H1 (cell line): ENCODE measurements around the gene POMT2. TPM values are rescaled to one million over a fixed set of nuclear protein-coding genes. Genes with fewer than 3 reads are reported as not detected.

Experiments
- CTCF ChIA-PET: fragments of 300-600 bp; sonication (Branson Sonifier 250); formaldehyde crosslinking; loops from one replicate; lab custom pipeline; 2021; ENCODE audit not compliant: partially characterized antibody; lab: Charles Lee
- POLR2A ChIA-PET: fragments of 300-600 bp; sonication (Branson Sonifier 250); formaldehyde crosslinking; loops from one replicate; lab custom pipeline; 2021; ENCODE audit warnings: inconsistent platforms; ENCODE audit not compliant: partially characterized antibody; lab: Charles Lee
- DNase-seq, 2 experiments: peaks; one replicate each; pipeline versions ENCODE4 v3.0.0 to v3.0.0-alpha.2; 2010 to 2022; ENCODE audit warnings: low spot score in 2 of 2, low read depth in 1 of 2, mixed read lengths in 1 of 2
- FAIRE-seq: peaks from 2 replicates; lab custom pipeline; 2011; peaks lifted over from hg19 to GRCh38; lab: Jason Lieb, UNC
- H2AFZ ChIP-seq: 2 replicates; pipeline ENCODE4 v1.8.1; 2012; ENCODE audit warnings: low read length, inconsistent platforms
- H2AK5ac ChIP-seq: 2 replicates; pipeline ENCODE4 v1.6.1; 2013; ENCODE audit warnings: low read depth, low read length
- H2BK120ac ChIP-seq: replicated peaks from 2 replicates; pipeline ENCODE3; 2013; ENCODE audit warnings: low read depth, low read length, inconsistent platforms
- H2BK12ac ChIP-seq: 2 replicates; pipeline ENCODE4 v1.6.1; 2013; ENCODE audit warnings: low read depth, low read length
- H2BK15ac ChIP-seq: 2 replicates; pipeline ENCODE4 v1.6.1; 2013; ENCODE audit warnings: low read length
- H2BK20ac ChIP-seq: 2 replicates; pipeline ENCODE4 v1.6.1; 2013; ENCODE audit warnings: low read length
- H2BK5ac ChIP-seq: 2 replicates; pipeline ENCODE4 v1.6.1; 2013; ENCODE audit warnings: low read depth, low read length
- H3K14ac ChIP-seq: 2 replicates; pipeline ENCODE4 v1.6.1; 2013; ENCODE audit warnings: inconsistent platforms; ENCODE audit not compliant: insufficient read length
- H3K18ac ChIP-seq: 2 replicates; pipeline ENCODE4 v1.6.1; 2013; ENCODE audit warnings: low read length; ENCODE audit errors: extremely low read depth
- H3K23ac ChIP-seq: 2 replicates; pipeline ENCODE4 v1.6.1; 2013; ENCODE audit warnings: inconsistent platforms; ENCODE audit not compliant: insufficient read length
- H3K23me2 ChIP-seq: 2 replicates; pipeline ENCODE4 v1.6.1; 2013; ENCODE audit warnings: low read depth, low read length
- H3K27ac ChIP-seq: 2 replicates; pipeline ENCODE4 v1.6.1; 2011; ENCODE audit warnings: low read depth, low read length, inconsistent platforms
- H3K27me3 ChIP-seq, 4 experiments: replicated peaks in 1 of 4; 1 replicate in 1 of 4; 2 replicates in 3 of 4; pipeline versions ENCODE4 v1.6.1 to v1.8.1; 2011 to 2013; ENCODE audit warnings: low read length in 3 of 4, mild to moderate bottlenecking in 3 of 4, inconsistent platforms in 2 of 4, mixed read lengths in 2 of 4, moderate library complexity in 1 of 4; ENCODE audit not compliant: control insufficient read depth in 3 of 4, insufficient read depth in 3 of 4; ENCODE audit errors: extremely low read depth in 1 of 4
- H3K36me3 ChIP-seq, 4 experiments: 2 replicates each; pipeline versions ENCODE4 v1.6.1 to v1.8.1; 2011 to 2013; ENCODE audit warnings: mild to moderate bottlenecking in 4 of 4, low read length in 3 of 4, moderate library complexity in 2 of 4, control low read depth in 1 of 4, inconsistent platforms in 1 of 4; ENCODE audit not compliant: insufficient read depth in 4 of 4, control insufficient read depth in 2 of 4
- H3K4ac ChIP-seq: replicated peaks from 2 replicates; pipeline ENCODE3; 2013; ENCODE audit warnings: low read length, low read depth, mixed read lengths, inconsistent platforms; ENCODE audit not compliant: insufficient read length
- H3K4me1 ChIP-seq, 4 experiments: replicated peaks in 1 of 4; 1 replicate in 1 of 4; 2 replicates in 3 of 4; pipeline versions ENCODE4 v1.6.1 to v1.8.1; 2011 to 2013; ENCODE audit warnings: low read length in 3 of 4, inconsistent platforms in 2 of 4, mixed read lengths in 1 of 4; ENCODE audit not compliant: insufficient read depth in 4 of 4, control insufficient read depth in 3 of 4
- H3K4me2 ChIP-seq, 2 experiments: 2 replicates each; pipeline versions ENCODE4 v1.6.1 to v1.8.1; 2011 to 2013; ENCODE audit warnings: low read depth in 2 of 2, low read length in 2 of 2, control low read depth in 1 of 2, inconsistent platforms in 1 of 2, mild to moderate bottlenecking in 1 of 2; ENCODE audit not compliant: insufficient read depth in 1 of 2
- H3K4me3 ChIP-seq, 4 experiments: fragments of 200-600, 300-600 bp in 1 of 4; sonication (generic), shearing (Covaris generic), sonication (Bioruptor Twin) in 1 of 4; 2 replicates each; pipeline versions ENCODE4 v1.5.1 to v1.8.1; 2011 to 2016; ENCODE audit warnings: low read length in 4 of 4, low read depth in 3 of 4, control low read depth in 2 of 4, inconsistent platforms in 2 of 4, mild to moderate bottlenecking in 2 of 4, mixed read lengths in 1 of 4, moderate library complexity in 1 of 4; ENCODE audit not compliant: insufficient read depth in 2 of 4; ENCODE audit errors: extremely low read depth in 1 of 4
- H3K56ac ChIP-seq: replicated peaks from 2 replicates; pipeline ENCODE3; 2013; ENCODE audit warnings: low read depth, mild to moderate bottlenecking, mixed read lengths, low read length, inconsistent platforms; ENCODE audit not compliant: insufficient read length
- H3K79me1 ChIP-seq: 2 replicates; pipeline ENCODE4 v1.6.1; 2013; ENCODE audit warnings: low read depth, low read length, control low read depth
- H3K79me2 ChIP-seq, 2 experiments: 2 replicates each; pipeline versions ENCODE4 v1.6.1 to v1.8.1; 2012 to 2013; ENCODE audit warnings: low read length in 2 of 2, mild to moderate bottlenecking in 2 of 2, inconsistent platforms in 1 of 2; ENCODE audit not compliant: insufficient read depth in 2 of 2, control insufficient read depth in 1 of 2
- H3K9ac ChIP-seq, 4 experiments: replicated peaks in 1 of 4; 1 replicate in 1 of 4; 2 replicates in 3 of 4; pipeline versions ENCODE4 v1.6.1 to v1.8.1; 2011 to 2013; ENCODE audit warnings: low read depth in 3 of 4, low read length in 3 of 4, control low read depth in 2 of 4, mild to moderate bottlenecking in 2 of 4, moderate library complexity in 2 of 4, inconsistent platforms in 1 of 4; ENCODE audit errors: extremely low read depth in 1 of 4
- H3K9me3 ChIP-seq, 2 experiments: 2 replicates each; pipeline versions ENCODE4 v1.6.1 to v1.8.1; 2012 to 2013; ENCODE audit warnings: mild to moderate bottlenecking in 2 of 2, moderate library complexity in 2 of 2, control low read depth in 1 of 2, inconsistent platforms in 1 of 2, low read depth in 1 of 2, low read length in 1 of 2, mixed read lengths in 1 of 2; ENCODE audit not compliant: insufficient read depth in 2 of 2
- H4K20me1 ChIP-seq, 2 experiments: replicated peaks in 1 of 2; 2 replicates each; pipeline versions ENCODE3 to v1.8.1; 2011 to 2013; ENCODE audit warnings: inconsistent platforms in 2 of 2, low read length in 2 of 2, mild to moderate bottlenecking in 1 of 2; ENCODE audit not compliant: insufficient read depth in 2 of 2, control insufficient read depth in 1 of 2
- H4K5ac ChIP-seq: 2 replicates; pipeline ENCODE4 v1.6.1; 2013; ENCODE audit warnings: low read length, low read depth, mixed read lengths, inconsistent platforms; ENCODE audit not compliant: insufficient read length
- H4K8ac ChIP-seq: 2 replicates; pipeline ENCODE4 v1.8.0; 2013; ENCODE audit warnings: mild to moderate bottlenecking, moderate library complexity, low read length, inconsistent platforms; ENCODE audit not compliant: insufficient read depth; ENCODE audit errors: extremely low read depth
- H4K91ac ChIP-seq: replicated peaks from 2 replicates; pipeline ENCODE3; 2013; ENCODE audit warnings: low read length, mixed read lengths, inconsistent platforms; ENCODE audit not compliant: insufficient read length
- RBBP5 ChIP-seq: IDR thresholded peaks from 2 replicates; pipeline ENCODE4 v1.7.1; 2012; ENCODE audit warnings: low read depth, mild to moderate bottlenecking, inconsistent platforms, low read length, moderate library complexity, borderline replicate concordance
- TBP ChIP-seq: IDR thresholded peaks from 2 replicates; pipeline ENCODE4 v1.6.1; 2011; ENCODE audit warnings: low read depth, low read length, improper control_type of control experiment
- WGBS, 2 experiments: shearing (Covaris generic) in 1 of 2; methylation state at CpG; one replicate each; pipeline versions ENCODE4 v1.1.6 to v1.1.7; 2013 to 2015; ENCODE audit warnings: low lambda C conversion rate in 2 of 2, mixed read lengths in 2 of 2, inconsistent platforms in 1 of 2, low coverage in 1 of 2, missing lambda C conversion rate in 1 of 2; ENCODE audit not compliant: insufficient replicate concordance in 2 of 2, insufficient coverage in 1 of 2, insufficient read length in 1 of 2; ENCODE audit errors: extremely low coverage in 1 of 2, missing lambda C conversion rate in 1 of 2; 5-methylcytosine and 5-hydroxymethylcytosine counted together
- polyA plus RNA-seq, 7 experiments: library from polyadenylated mRNA; depleted of rRNA in 3 of 7; stranded (reverse) in 5 of 7; unstranded in 2 of 7; fragments of >200 nt in 5 of 7; fragments of 200-250 nt in 2 of 7; gene quantifications; 1 replicate in 5 of 7; 2 replicates in 1 of 7; 4 replicates in 1 of 7; pipeline versions ENCODE4 v1.2.1 to v1.2.3, GENCODE V29; 2011 to 2013; ENCODE audit warnings: missing spikeins in 2 of 7, mixed read lengths in 2 of 7
- total RNA-seq: library from RNA; stranded (reverse); fragmentation: NEBNext Ultra II Directional; extraction: Animal tissue kit (Norgen Biotek cat#: 25700); gene quantifications from 2 replicates; pipeline ENCODE4 v1.2.1, GENCODE V29; 2021

Gene POMT2
- total and polyA plus RNA-seq, 2 of the 8 experiments (the other 6 are each of a cell fraction or from before 2014, with no cell fraction given) = 20.8 to 44.9 TPM

- peak overlapping the region in 1 of 4 experiments; percentile 23; a peak in 1 of 8 replicates for H3K4me3 ChIP-seq
- no peak overlapping the region for H2AFZ ChIP-seq
- peak overlapping the region; percentile 34 for H4K5ac ChIP-seq
- DNase-seq (no peak), FAIRE-seq (peak; percentile 24)
- no peak overlapping the region for H4K91ac ChIP-seq
- H4K20me1 ChIP-seq = no peaks in the 10 kb centered on the region
- H2BK15ac ChIP-seq = no peak overlapping the region
- no peak overlapping the region for H2BK20ac ChIP-seq
- H2BK12ac ChIP-seq = no peak overlapping the region
- no peak overlapping the region for H4K8ac ChIP-seq
- no peaks in the 10 kb centered on the region for H3K27me3 ChIP-seq
- WGBS, 2 experiments = 39% methylated on average over 3 of the region's 3 CpGs; no CpG with 5 or more reads in 1 of the 2 experiments
- no peak overlapping the region for H3K4ac ChIP-seq
- peaks cover 3 to 15% (median 6%) of the 10 kb centered on the region in 4 experiments; a peak in 6 of 7 replicates for H3K4me1 ChIP-seq
- no peak overlapping the region for H3K14ac ChIP-seq
- no peak overlapping the region for H3K23ac ChIP-seq
- no peak overlapping the region; the same call in 1 of the 2 replicates for H2BK5ac ChIP-seq
- H3K79me1 ChIP-seq = no peaks in the 10 kb centered on the region
- ChIA-PET POLR2A (interaction anchor here (0.6 to 2.5 kb wide), 3 partner anchors 12 to 20 kb away, joined by 3 to 12 read pairs (median 3); partner anchors contain the start of genes GSTZ1 and POMT2), CTCF (interaction anchor here (1.6 to 3.1 kb wide), 3 partner anchors 12 to 37 kb away, joined by 4 to 15 read pairs (median 12); no protein-coding TSS in a partner anchor)
- H3K79me2 ChIP-seq = no peaks in the 10 kb centered on the region
- no peaks in the 10 kb centered on the region; the same call in 1 of the 2 replicates for H3K23me2 ChIP-seq
- peaks cover 0 to 8% (median 0%) of the 10 kb centered on the region in 4 experiments; a peak in 2 of 8 replicates for H3K36me3 ChIP-seq
- H3K56ac ChIP-seq = no peak overlapping the region
- H2AK5ac ChIP-seq = no peak overlapping the region
- 0 out of 4 replicates have a peak, but pooled peaks cover 0 to 2% of the 10 kb centered on the region in 2 experiments for H3K9me3 ChIP-seq
- H3K9ac ChIP-seq = no peak overlapping the region
- H2BK120ac ChIP-seq = no peak overlapping the region
- H3K18ac ChIP-seq = no peak overlapping the region
- peak overlapping the region; percentile 36 to 42; a peak in 3 of 4 replicates for H3K4me2 ChIP-seq
- peak overlapping the region; percentile 64 for H3K27ac ChIP-seq
- TF ChIP-seq TBP = no peak
- TF ChIP-seq RBBP5 = no peak
Observed at GRCh38 chr14:77337880-77338279, 17.2 kb upstream of the POMT2 start.
